ENCODE data around the gene GINS3. TPM values are rescaled to one million over a fixed set of nuclear protein-coding genes. Genes with fewer than 3 reads are reported as not detected.

The GINS3 gene
- total RNA-seq, 1 donor from 2014 or later = 6.5 TPM

DNA sequence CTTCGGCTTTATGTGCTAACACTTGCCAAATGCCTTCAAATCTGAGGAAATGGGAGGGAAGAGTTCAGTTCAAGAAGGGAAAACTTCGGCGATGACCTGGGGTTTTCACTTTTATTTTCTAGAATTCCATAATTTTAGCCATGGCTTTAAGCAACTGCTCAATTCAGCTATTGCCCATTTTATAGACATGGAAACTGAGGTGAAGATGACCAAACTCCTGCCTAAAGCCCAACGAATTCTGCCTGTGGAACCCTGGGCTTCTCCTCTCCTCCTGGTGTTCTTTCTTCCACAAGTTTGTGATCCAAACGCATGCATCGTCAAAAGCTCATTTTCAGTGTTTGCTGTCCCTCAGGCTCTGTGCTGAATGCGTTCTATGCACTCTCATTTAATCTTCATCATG, 58.3 kb downstream of the GINS3 start:
- intact Hi-C loops (cut with DNase I) = no loop called here
- ATAC-seq = no peak
- DNase-seq (ENCODE audit: missing footprints) = no peak

DNA sequence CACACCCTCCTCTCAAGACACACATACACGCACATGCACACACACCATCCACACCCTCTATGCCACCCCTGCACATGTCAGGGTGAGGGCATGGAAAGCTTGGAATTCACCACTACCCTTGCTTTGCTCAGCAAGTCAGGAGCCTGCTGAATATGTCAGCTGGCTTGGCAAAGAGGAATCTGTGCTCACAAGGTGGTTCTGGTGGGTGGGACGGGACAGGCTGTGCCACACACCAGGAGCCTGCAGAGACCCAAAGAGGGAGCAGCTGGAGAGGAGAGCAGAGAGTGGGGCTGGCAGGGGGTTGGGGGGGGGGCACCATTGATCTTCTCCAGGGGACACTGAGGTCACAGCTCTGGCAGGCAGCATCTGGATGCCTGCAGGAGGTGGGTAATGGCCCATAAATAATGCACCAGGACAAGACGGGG, 59.0 kb downstream of the GINS3 start:
- DNase-seq (ENCODE audit: missing footprints) (no peak), ATAC-seq (peak; percentile 68)
- intact Hi-C loops (cut with DNase I) = no loop called here

GRCh38 chr16:58451945-58452401, 59.7 kb downstream of the GINS3 start:
- ATAC-seq (no peak), DNase-seq (ENCODE audit: missing footprints) (no peak)
- intact Hi-C loops (cut with DNase I) = no loop called here

- intact Hi-C loops (cut with DNase I) = no loop called here
- ATAC-seq (no peak), DNase-seq (ENCODE audit: missing footprints) (no peak)
Observed at GRCh38 chr16:58452640-58453039, 60.4 kb downstream of the GINS3 start.

DNA sequence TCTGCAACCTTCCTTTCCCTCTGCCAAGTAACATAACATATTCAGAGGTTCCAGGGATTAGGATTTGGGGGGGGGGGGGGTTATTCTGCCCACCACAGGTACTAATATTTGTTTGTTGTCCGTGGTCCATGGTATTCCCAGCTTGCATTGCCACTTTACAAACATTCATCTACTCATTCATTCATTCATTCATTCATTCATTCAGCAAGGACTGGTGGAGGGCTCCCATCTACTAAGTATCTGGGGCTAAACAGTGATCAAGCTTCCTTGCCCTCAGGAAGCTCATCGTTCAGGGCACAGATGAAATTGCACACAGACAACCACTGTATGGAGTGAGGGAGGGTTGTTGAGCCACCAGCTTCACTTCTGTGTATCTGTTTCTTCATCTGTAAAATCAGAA, 61.9 kb downstream of the GINS3 start:
- DNase-seq (ENCODE audit: missing footprints) (no peak), ATAC-seq (no peak)
- intact Hi-C loops (cut with DNase I) = no loop called here

DNA sequence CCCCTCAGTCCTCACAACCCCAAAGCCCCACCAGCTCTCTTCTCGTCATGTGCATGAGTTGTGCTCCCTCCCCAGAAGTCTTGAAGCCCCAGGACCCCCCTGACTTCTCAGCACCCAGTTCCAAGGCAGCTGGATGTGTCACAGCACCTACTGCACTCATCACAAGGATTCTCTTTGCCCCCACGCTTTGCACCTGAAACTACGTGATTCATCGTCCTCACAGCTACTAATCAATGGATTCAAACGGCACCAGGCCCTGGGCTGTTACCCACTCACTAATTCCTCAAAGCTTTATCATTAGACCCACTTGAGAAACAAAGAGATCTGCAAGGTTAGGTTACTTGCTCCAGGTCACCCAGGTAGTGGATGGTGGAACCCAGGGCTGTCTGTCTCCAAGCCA, 62.6 kb downstream of the GINS3 start:
- DNase-seq (ENCODE audit: missing footprints) (no peak), ATAC-seq (no peak)
- intact Hi-C loops (cut with DNase I) = no loop called here

Other genes with a start within 250 kb of the GINS3 start
- 29.7 TPM for gene CSNK2A2, start 194.4 kb upstream of the GINS3 start, total RNA-seq
- not detected for gene PRSS54, start 97.4 kb upstream of the GINS3 start, total RNA-seq
- 337 TPM for gene NDRG4, start 107.7 kb downstream of the GINS3 start, total RNA-seq
- 13.0 TPM for gene SETD6, start 123.0 kb downstream of the GINS3 start, total RNA-seq
- gene CNOT1, start 237.4 kb downstream of the GINS3 start, total RNA-seq = 70.2 TPM